GM19372 (cell line): ENCODE results near the gene MICAL1.
A peak's percentile ranks its signal among the peaks of the same experiment; 100 is the strongest.

Source experiments
- ATAC-seq: cut with Tn5 transposase; IDR thresholded peaks from one replicate; pipeline ENCODE4 v1.9.1; 2021; ENCODE audit warnings: mild to moderate bottlenecking, low read depth, moderate library complexity; ENCODE audit not compliant: unreplicated experiment

MICAL1 gene

DNA sequence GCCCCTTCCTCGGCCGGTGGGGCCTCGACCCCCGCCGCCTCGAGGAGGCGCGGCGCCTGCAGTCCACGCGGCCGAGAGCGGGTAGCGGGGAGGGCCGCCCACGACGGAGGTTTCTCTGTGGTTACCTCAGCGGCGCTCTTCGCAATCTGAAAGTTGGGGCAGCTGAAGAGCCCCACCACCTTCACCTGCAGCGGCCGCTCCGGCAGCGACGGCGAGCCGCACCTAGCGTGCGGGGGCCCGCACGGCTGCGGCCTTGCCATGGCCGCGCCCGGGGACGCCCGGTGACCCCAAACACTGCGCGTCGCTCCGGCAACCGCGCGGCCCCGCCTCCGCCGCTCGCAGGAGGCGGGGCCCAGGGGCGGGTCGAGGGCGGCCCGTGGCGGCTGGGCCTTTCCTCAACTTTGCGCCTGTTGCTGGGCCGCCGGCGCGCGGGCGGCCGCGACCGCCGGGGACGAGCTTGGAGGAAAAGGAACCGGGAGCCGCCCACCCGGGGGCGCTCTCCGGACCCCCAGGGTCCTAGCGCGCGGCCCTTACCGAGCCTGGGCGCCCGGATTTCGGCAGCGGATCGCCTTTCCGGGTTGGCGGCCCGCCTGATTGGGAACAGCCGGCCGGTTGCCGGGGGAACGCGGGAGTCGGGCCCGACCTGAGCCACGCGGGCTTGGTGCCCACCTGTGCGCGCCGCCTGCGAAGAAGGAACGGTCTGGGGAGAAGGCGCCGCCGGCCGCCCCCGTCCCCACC, 15.1 kb downstream of the MICAL1 start, which contains the start of the genes PPIL6 and SMPD2:
Gene PPIL6, minus strand, starts transcription at position 298 of the 738 bp plus-strand sequence. Its CDS starts 38 bp downstream, at position 260.
Gene SMPD2, plus strand, starts transcription at position 394 of the 738 bp plus-strand sequence. CDS start 398 bp downstream, outside the sequence.
- peak; percentile 86 for ATAC-seq

DNA sequence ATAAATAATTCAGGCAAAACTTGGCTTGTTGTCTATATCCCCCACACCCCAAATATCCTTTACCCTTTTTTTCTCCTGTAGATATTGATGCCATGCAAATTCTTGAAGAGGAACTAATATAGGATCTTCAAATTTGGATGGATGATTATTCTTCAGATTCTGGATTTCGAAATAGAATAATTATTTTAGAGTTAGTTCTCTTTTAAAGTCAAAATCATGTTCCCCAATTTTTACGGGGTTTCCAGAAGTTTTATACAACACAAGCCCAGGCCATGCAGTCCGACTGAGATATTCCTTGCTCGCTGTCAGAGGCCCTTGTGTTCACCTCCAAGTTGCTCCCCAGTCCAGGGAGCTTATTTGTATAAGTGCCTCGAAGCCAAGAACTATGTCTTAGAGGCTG, 19.5 kb downstream of the MICAL1 start:
- no peak for ATAC-seq

DNA sequence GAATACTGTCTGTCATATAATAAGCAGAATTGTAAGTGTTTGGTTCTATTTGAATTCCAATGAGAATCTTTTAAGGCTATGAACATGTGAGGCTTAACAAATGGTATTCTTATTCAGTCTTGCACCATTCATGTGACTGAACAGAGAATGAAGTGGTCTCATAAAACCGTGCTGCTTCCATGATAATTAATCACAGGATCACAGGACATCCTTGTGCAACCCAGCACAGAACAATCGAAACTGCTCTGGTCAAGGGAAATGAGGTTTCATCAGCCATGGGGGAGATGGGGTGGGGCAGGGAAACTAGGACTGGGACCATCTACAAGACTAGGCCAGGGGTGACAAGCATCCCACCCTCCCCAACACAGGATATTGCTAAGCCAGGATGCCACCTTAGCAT, 21.1 kb downstream of the MICAL1 start:
- ATAC-seq, result no peak

- ATAC-seq, result no peak
Observed at GRCh38 chr6:109429496-109429895, 26.1 kb downstream of the MICAL1 start.

DNA sequence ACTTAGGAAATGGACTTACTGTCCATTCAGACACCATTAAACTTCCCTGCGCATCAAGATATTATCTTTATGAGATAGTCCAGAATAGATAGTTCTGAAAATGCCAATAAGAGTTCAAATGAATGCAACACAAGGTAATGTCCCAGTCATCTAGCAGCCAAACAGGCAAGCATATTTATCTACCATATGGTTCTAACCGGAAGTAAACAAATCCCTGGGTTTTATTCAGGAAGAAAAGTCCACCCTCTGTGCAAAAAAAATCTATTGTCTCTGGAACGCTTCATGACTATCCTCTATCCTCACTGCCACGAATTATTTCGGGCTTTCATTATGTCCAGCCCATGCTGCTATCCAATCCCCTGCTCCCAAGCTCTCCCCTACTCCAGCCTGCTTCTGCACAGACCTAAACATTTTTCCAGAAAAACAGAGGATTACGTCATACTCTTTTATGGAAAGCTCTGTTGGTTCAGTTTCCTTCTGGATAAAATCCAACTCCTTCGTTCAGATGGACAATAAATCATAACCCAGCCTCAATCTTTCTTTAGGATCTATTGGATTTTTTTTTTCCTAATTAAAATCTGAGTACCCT, 26.6 kb downstream of the MICAL1 start:
- ATAC-seq, result no peak

DNA sequence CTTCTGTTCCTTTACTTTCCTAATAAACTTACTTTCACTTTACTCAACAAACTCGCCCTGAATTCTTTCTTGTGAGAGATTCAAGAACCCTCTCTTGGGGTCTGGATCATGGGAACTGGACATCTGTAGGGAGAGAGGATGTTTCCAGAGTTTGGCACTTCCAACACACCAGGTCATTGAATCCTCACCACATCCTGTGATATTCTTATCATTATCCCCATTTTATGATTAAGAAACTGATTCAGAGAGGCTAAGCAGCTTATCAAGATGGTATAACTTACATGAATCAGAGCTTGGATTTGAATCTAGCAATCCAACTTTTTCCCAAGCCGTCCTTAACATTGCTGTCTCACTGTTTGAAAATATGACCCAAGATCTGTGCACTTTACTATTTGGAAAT, 30.6 kb downstream of the MICAL1 start:
- no peak for ATAC-seq

DNA sequence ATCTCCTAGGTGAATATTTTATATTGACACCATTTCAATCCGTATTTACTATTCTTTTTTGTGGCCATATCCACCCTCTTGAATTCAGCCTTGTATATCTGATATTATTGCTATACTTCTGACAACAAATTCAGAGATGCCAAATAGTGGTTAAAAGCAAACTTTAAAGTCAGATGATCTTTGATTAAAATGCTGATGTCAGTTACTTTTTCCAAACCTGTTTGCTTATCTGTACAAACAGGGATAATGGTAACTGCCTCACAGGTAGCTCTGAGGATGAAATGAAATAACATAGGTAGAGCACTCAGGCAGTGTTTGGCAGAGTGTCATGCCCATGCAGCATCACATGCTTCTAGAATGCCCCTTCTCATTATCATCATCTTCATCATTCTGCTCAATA, 34.4 kb downstream of the MICAL1 start:
- ATAC-seq, result no peak

GRCh38 chr6:109420751-109421150, 34.8 kb downstream of the MICAL1 start:
- ATAC-seq, result no peak

DNA sequence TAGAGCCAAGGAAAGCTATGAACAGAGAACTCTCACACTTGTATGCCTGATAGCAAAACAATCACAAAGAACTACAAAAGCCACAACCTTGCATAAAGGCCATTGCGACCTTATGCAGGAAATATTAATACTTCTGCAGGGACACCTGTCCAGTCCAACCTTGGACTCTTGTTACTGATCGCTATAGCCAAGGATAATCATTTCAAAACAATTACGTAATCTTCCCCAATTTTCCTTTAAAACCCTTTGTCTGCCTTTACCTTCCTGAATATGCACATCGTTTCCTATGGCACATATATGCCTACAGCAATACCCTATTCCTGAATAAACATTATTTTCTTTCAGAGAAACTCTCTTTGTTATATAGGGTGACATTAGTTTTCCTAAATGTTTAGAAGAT, 37.9 kb downstream of the MICAL1 start:
- no peak for ATAC-seq

DNA sequence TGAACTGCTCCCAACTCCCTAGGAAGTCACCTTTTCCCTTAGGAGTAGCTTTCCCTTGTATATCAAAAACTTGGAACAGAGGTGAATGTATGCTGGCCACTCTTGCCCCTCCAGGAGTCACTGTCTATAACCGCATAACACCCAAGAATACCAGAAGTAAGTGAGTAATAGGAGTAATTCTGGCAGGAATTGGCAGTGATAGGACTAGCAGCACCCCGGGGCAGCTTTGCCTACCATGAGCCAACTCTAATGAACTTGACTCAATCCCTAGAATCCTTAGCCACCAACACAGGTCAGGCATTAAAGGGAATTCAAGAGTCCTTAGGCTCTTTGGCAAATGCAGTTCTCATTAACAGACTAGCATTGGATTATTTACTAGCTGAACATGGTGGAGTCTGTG, 44.5 kb downstream of the MICAL1 start:
- ATAC-seq, result no peak

DNA sequence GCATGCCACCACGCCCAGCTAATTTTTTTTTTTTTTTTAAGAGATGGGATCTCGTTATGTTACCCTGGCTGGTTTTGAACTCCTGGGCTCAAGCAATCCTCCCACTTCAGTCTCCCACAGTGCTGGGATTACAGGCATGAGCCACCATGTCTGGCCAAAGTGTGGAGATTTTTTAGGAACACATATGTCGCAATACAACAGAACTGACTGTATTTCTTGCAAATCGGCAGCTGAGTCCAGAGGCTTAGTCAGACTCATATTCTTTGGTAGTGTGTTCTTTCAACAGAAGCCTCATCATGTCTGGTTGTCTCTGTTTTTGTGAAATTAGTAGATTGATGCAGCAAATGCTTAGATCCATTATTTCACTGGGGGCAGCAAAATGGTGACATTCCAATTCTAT, 49.4 kb downstream of the MICAL1 start:
- ATAC-seq, result no peak

DNA sequence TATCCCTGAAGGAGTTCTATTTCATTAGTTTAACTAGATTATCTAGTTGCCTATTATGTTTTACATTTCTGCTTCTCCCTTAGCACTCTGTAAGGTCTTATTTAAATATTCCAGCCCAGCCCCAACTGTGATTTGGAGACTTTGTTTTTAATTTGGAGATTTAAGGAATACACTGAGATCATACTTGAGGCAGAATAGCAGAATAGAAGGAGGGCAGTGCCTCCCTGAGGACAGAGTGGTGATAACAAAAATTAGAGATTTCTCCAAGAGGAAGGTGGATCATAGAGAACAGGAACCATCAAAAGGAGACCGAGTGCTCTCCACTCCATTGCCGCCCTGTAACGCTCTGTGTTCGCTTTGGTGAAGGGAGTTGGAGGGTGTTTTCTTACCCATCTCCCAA, 58.6 kb downstream of the MICAL1 start:
- ATAC-seq, result no peak

GRCh38 chr6:109396046-109396718, 59.4 kb downstream of the MICAL1 start:
- no peak for ATAC-seq
